Lung (tissue), 12 donors: ENCODE measurements around the gene GPR37L1. TPM values are rescaled to one million over a fixed set of nuclear protein-coding genes. Genes with fewer than 3 reads are reported as not detected.

Experiments
- ATAC-seq: fragments of 200-7000 bp; cut with Tn5 transposase; one replicate; pipeline ENCODE4 v1.9.1; 2020; ENCODE audit warnings: moderate number of reproducible peaks; ENCODE audit not compliant: insufficient read depth, low FRiP score
- DNase-seq, 3 donors: peaks; one replicate each; pipeline ENCODE4 v3.0.0-alpha.2; 2013 to 2017
- H3K27ac ChIP-seq, 2 donors: one replicate each; pipeline ENCODE4 v1.5.1; 2013; ENCODE audit warnings: mild to moderate bottlenecking in 2 of 2, moderate library complexity in 2 of 2, control low read depth in 1 of 2, inconsistent platforms in 1 of 2, low read depth in 1 of 2, low read length in 1 of 2
- H3K27me3 ChIP-seq, 3 donors: one replicate each; pipeline ENCODE4 v1.5.1; 2013; ENCODE audit warnings: low read length in 2 of 3; ENCODE audit not compliant: control insufficient read depth in 3 of 3, insufficient read depth in 3 of 3
- H3K36me3 ChIP-seq, 4 donors: one replicate each; pipeline ENCODE4 v1.5.1; 2013; ENCODE audit warnings: low read length in 4 of 4, mild to moderate bottlenecking in 1 of 4, moderate library complexity in 1 of 4; ENCODE audit not compliant: control insufficient read depth in 4 of 4, insufficient read depth in 4 of 4
- H3K4me1 ChIP-seq, 5 donors: one replicate each; pipeline ENCODE4 v1.5.1; 2013; ENCODE audit warnings: low read length in 5 of 5, mild to moderate bottlenecking in 2 of 5, moderate library complexity in 1 of 5; ENCODE audit not compliant: control insufficient read depth in 5 of 5, insufficient read depth in 5 of 5
- H3K4me3 ChIP-seq: one replicate; pipeline ENCODE4 v1.5.1; 2013; ENCODE audit warnings: mild to moderate bottlenecking, control low read depth, moderate library complexity
- H3K9ac ChIP-seq, 2 donors: one replicate each; pipeline ENCODE4 v1.5.1; 2013; ENCODE audit warnings: low read length in 2 of 2, control low read depth in 1 of 2; ENCODE audit not compliant: insufficient read depth in 1 of 2
- H3K9me3 ChIP-seq, 4 donors: one replicate each; pipeline ENCODE4 v1.5.1; 2013; ENCODE audit warnings: low read length in 3 of 4, mild to moderate bottlenecking in 1 of 4, moderate library complexity in 1 of 4; ENCODE audit not compliant: control insufficient read depth in 4 of 4, insufficient read depth in 3 of 4
- WGBS, 2 donors: extraction: QIAGEN DNeasy Blood & Tissue Kit; methylation state at CpG; one replicate each; pipeline ENCODE4 v1.1.7; 2013; 5-methylcytosine and 5-hydroxymethylcytosine counted together
- polyA plus RNA-seq, 2 donors: library from polyadenylated mRNA; stranded (reverse); fragments of 200-250 nt; gene quantifications; one replicate each; pipeline ENCODE4 v1.2.1, GENCODE V29; 2013
- total RNA-seq, 2 donors: library from RNA; depleted of rRNA in 1 of 2; stranded (reverse); fragments of >200 nt in 1 of 2; gene quantifications; one replicate each; pipeline ENCODE4 v1.2.1, GENCODE V29; 2014 to 2021
- TF ChIP-seq, protein P1 (sequence below): IDR thresholded peaks from 2 replicates; pipeline ENCODE4 v1.5.1; 2012; ENCODE audit warnings: mild to moderate bottlenecking; ENCODE audit errors: control extremely low read depth, extremely low read depth
- donor health status: control.
- donor health status: control.
- donor health status: Bipolar disorder and iron deficiency.
- donor health status: healthy.
- donor health status: DM: yes; HTN: yes; CAD: no.

The GPR37L1 gene
- total and polyA plus RNA-seq, 4 donors: 0.04 to 0.09 (median 0.05) TPM; not detected in 1

DNA sequence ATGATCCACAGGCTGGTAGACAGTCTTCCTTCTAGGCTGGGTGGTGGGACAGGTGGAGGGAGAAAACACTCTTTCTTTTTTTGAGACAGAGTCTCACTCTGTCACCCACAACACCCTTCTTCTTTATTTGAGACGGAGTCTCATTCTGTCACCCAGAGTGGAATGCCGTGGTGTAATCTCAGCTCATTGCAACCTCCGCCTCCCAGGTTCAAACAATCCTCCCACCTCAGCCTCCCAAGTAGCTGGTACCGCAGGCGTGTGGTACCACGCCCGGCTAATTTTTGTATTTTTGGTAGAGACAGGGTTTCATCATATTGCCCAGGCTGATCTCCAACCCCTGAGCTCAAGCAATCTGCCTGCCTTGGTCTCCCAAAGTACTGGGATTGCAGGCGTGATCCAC, 2.9 kb downstream of the GPR37L1 start:
- Histone ChIP-seq H3K9me3 (no peaks in the 10 kb centered on the region), H3K36me3 (no peaks in the 10 kb centered on the region), H3K9ac (no peak overlapping the region), H3K4me1 (peaks cover 0 to 10% (median 0%) of the 10 kb centered on the region in 5 donors), H3K4me3 (no peak overlapping the region), H3K27me3 (no peaks in the 10 kb centered on the region), H3K27ac (no peak overlapping the region)
- no peak for DNase-seq
- WGBS, 2 donors: 94 to 96% methylated on average over 8 of the region's 8 CpGs
- TF ChIP-seq, protein P1, sequence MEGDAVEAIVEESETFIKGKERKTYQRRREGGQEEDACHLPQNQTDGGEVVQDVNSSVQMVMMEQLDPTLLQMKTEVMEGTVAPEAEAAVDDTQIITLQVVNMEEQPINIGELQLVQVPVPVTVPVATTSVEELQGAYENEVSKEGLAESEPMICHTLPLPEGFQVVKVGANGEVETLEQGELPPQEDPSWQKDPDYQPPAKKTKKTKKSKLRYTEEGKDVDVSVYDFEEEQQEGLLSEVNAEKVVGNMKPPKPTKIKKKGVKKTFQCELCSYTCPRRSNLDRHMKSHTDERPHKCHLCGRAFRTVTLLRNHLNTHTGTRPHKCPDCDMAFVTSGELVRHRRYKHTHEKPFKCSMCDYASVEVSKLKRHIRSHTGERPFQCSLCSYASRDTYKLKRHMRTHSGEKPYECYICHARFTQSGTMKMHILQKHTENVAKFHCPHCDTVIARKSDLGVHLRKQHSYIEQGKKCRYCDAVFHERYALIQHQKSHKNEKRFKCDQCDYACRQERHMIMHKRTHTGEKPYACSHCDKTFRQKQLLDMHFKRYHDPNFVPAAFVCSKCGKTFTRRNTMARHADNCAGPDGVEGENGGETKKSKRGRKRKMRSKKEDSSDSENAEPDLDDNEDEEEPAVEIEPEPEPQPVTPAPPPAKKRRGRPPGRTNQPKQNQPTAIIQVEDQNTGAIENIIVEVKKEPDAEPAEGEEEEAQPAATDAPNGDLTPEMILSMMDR: no peak
- no peak for ATAC-seq

DNA sequence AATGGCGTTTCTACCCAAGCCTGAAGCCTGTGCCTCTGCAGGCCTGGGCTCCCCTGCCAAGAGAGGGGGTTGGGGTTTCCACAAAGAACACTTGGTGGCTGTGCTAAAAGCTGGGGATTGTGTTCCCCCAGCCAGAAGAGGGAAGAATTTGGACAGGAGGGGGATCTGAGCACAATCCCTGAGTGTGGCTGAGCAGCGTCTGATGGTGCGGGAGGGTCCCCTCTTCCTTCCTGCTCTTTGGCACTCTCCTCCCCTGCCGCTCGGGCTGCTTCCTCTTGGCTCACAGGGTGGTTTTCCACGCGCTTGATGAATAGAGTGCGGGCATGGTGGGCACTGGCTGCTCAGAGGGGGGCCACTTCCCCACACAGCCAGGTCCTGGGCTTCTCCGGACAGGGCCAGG, 3.7 kb downstream of the GPR37L1 start:
- Histone ChIP-seq H3K9ac (no peak overlapping the region), H3K9me3 (no peaks in the 10 kb centered on the region), H3K4me3 (no peak overlapping the region), H3K27ac (no peak overlapping the region), H3K36me3 (no peaks in the 10 kb centered on the region), H3K27me3 (no peaks in the 10 kb centered on the region), H3K4me1 (peaks cover 0 to 14% (median 0%) of the 10 kb centered on the region in 5 donors)
- DNase-seq (peak; percentile 33 to 68 (median 34)), ATAC-seq (no peak)
- 5 to 30% methylated on average over 9 of the region's 9 CpGs for WGBS, 2 donors
- TF ChIP-seq, protein P1: no peak

DNA sequence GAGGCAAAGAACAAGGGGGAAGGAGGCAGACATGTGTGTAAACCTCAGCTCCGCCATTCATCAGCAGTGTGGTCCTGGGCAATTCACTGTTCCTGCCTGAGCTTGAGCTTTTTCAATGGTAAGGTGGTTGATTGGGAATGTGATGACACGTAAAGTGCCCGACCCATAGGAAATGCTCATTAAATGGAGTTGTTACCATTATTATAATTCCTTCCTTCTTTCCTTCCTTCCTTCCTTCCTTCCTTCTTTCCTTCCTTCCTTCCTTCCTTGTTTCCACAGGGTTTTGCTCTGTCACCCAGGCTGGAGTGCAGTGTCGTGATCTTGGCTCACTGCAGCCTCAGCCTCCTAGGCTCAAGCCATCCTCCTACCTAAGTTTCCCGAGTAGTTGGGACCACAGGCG, 4.3 kb downstream of the GPR37L1 start:
- no peak overlapping the region for H3K27ac ChIP-seq
- no peak for DNase-seq
- WGBS, 2 donors: 80 to 86% methylated on average over 6 of the region's 6 CpGs
- ATAC-seq: no peak
- no peak overlapping the region for H3K4me3 ChIP-seq
- no peak overlapping the region for H3K9ac ChIP-seq
- TF ChIP-seq, protein P1: no peak
- H3K36me3 ChIP-seq: peaks cover 0 to 3% (median 0%) of the 10 kb centered on the region in 4 donors
- peaks cover 0 to 14% (median 4%) of the 10 kb centered on the region in 5 donors for H3K4me1 ChIP-seq
- H3K27me3 ChIP-seq: no peaks in the 10 kb centered on the region
- no peaks in the 10 kb centered on the region for H3K9me3 ChIP-seq

DNA sequence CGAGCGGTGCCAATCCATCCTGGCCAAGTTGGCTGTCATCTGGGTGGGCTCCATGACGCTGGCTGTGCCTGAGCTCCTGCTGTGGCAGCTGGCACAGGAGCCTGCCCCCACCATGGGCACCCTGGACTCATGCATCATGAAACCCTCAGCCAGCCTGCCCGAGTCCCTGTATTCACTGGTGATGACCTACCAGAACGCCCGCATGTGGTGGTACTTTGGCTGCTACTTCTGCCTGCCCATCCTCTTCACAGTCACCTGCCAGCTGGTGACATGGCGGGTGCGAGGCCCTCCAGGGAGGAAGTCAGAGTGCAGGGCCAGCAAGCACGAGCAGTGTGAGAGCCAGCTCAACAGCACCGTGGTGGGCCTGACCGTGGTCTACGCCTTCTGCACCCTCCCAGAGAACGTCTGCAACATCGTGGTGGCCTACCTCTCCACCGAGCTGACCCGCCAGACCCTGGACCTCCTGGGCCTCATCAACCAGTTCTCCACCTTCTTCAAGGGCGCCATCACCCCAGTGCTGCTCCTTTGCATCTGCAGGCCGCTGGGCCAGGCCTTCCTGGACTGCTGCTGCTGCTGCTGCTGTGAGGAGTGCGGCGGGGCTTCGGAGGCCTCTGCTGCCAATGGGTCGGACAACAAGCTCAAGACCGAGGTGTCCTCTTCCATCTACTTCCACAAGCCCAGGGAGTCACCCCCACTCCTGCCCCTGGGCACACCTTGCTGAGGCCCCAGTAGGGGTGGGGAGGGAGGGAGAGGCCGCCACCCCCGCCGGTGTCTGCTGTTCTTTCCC, 5.3 kb downstream of the GPR37L1 start:
- peaks cover 0 to 3% (median 2%) of the 10 kb centered on the region in 4 donors for H3K36me3 ChIP-seq
- no peak overlapping the region for H3K4me3 ChIP-seq
- H3K27ac ChIP-seq: no peak overlapping the region
- ATAC-seq: no peak
- H3K27me3 ChIP-seq: no peaks in the 10 kb centered on the region
- H3K9ac ChIP-seq: no peak overlapping the region
- no peak for DNase-seq
- WGBS, 2 donors: 97% methylated on average over 25 to 26 of the region's 26 CpGs
- TF ChIP-seq, protein P1: no peak
- peaks cover 0 to 24% (median 12%) of the 10 kb centered on the region in 5 donors for H3K4me1 ChIP-seq
- no peaks in the 10 kb centered on the region for H3K9me3 ChIP-seq
